Measurements from ENCODE around the gene RPL15. TPM values are rescaled to one million over a fixed set of nuclear protein-coding genes. Genes with fewer than 3 reads are reported as not detected.

The RPL15 gene
- total RNA-seq, 4 donors from 2014 or later, result 1,296 to 1,829 (median 1,447) TPM

DNA sequence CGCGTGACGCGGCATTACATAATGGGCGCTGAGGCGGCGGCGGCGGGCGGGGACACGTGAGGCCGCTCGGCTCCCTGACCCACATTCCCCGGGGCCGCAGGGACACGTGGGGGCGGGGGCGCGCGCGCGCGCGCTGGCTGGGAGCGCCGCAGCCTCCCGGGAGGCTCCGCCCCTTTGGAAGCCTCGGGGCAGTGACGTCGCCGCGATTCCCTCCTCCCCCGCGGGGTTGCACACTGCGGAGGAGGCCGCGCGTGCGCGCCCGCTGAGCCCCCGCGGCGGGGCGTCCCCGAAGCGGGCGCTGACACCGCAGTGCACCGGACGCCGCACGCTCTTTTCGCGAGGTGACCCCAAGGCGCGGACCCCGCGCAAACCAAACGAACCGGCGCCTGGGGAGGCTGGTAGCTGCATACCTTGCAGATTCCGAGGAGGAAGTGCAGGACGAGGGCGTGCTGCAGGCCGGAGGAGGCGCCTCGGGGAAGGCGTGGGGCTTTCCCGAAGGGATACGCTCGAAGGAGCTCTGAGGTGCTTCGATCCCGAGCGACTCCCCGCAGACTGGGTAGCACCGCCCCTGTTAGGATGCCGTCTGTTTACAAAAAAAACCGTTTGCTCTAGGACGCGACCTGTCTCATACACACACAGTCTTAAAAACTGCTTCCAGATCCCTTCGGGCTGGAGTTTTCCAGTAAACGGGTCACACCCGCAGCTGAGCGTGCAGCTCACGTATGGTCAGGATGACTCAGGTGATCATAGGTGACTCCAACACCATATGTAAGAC, 29.2 kb downstream of the RPL15 start:
- Histone ChIP-seq H3K36me3 (no peaks in the 10 kb centered on the region), H3K9me3 (no peaks in the 10 kb centered on the region), H3K27me3 (no peaks in the 10 kb centered on the region), H3K4me3 (peak overlapping the region; percentile 61 to 94 (median 78)), H3K4me1 (peaks cover 0 to 57% (median 26%) of the 10 kb centered on the region in 4 donors), H3K27ac (peak overlapping the region; percentile 94 to 99 (median 97))
- DNase-seq (ENCODE audit: low spot score in 2 of 2), result peak; percentile 94 to 97
- TF ChIP-seq, protein P1, sequence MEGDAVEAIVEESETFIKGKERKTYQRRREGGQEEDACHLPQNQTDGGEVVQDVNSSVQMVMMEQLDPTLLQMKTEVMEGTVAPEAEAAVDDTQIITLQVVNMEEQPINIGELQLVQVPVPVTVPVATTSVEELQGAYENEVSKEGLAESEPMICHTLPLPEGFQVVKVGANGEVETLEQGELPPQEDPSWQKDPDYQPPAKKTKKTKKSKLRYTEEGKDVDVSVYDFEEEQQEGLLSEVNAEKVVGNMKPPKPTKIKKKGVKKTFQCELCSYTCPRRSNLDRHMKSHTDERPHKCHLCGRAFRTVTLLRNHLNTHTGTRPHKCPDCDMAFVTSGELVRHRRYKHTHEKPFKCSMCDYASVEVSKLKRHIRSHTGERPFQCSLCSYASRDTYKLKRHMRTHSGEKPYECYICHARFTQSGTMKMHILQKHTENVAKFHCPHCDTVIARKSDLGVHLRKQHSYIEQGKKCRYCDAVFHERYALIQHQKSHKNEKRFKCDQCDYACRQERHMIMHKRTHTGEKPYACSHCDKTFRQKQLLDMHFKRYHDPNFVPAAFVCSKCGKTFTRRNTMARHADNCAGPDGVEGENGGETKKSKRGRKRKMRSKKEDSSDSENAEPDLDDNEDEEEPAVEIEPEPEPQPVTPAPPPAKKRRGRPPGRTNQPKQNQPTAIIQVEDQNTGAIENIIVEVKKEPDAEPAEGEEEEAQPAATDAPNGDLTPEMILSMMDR (IDR thresholded peaks at IDR 0.05), result peak in 1 of 5 experiments; percentile 58
- TF ChIP-seq POLR2A (IDR thresholded peaks at IDR 0.05) (peak; percentile 39 to 75), EP300 (IDR thresholded peaks at IDR 0.05) (peak in 1 of 2 donors; percentile 84)
- WGBS, 2 donors, result 0 to 1% methylated on average over 26 to 27 of the region's 87 CpGs

DNA sequence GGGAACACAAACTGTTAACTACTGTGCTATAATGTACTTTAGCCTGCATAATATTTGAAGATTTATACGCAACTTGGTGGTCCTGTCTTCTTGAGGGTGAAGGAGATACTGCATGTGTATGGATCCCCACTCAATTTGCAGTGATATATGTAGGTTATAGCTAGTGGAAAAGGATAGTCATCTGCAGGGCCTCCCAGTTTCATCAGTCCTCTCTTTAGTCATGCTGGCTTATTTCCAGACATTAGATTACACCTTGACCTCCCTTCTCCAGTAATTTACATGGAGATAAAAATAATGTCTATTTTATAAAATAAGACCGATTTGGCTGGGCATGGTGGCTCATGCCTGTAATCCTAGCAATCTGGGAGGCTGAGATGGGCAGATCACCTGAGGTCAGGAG, 31.8 kb downstream of the RPL15 start:
- Histone ChIP-seq H3K36me3 (no peaks in the 10 kb centered on the region), H3K4me1 (peaks cover 0 to 82% (median 41%) of the 10 kb centered on the region in 4 donors), H3K9me3 (no peaks in the 10 kb centered on the region), H3K27me3 (no peaks in the 10 kb centered on the region), H3K4me3 (no peak overlapping the region), H3K27ac (peak overlapping the region in 1 of 4 donors; percentile 94)
- no peak for DNase-seq (ENCODE audit: low spot score in 2 of 2)
- WGBS, 2 donors, result 82 to 91% methylated on average over 2 of the region's 2 CpGs
- TF ChIP-seq EP300 (IDR thresholded peaks at IDR 0.05) (no peak), POLR2A (IDR thresholded peaks at IDR 0.05) (no peak)
- TF ChIP-seq, protein P1 (IDR thresholded peaks at IDR 0.05), result no peak

DNA sequence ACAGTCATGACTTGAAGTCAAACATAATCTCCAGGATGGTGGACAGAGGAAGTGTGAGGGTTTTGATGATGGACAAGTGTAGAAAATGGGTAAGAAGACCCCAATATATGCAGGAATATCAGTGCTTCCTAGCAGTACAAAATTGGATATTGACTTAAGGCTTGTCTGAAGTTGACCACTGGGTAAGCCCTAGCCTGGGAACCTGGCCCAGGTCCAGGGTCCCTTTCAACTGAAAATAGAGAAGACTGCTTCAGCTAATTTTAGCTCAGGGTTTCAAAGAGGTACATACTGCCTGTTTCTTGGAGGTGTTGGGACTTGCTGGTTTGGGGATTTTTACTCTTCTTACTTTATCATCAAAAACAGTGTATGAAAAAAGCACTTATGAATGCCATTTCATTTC, 32.9 kb downstream of the RPL15 start:
- H3K36me3 ChIP-seq, result no peaks in the 10 kb centered on the region
- H3K9me3 ChIP-seq, result no peaks in the 10 kb centered on the region
- TF ChIP-seq EP300 (IDR thresholded peaks at IDR 0.05) (no peak), POLR2A (IDR thresholded peaks at IDR 0.05) (no peak)
- TF ChIP-seq, protein P1 (IDR thresholded peaks at IDR 0.05), result no peak
- H3K4me3 ChIP-seq, result no peak overlapping the region
- H3K27me3 ChIP-seq, result no peaks in the 10 kb centered on the region
- H3K4me1 ChIP-seq, result peaks cover 0 to 84% (median 42%) of the 10 kb centered on the region in 4 donors
- DNase-seq (ENCODE audit: low spot score in 2 of 2), result no peak
- peak overlapping the region in 2 of 4 donors; percentile 39 to 66 for H3K27ac ChIP-seq

DNA sequence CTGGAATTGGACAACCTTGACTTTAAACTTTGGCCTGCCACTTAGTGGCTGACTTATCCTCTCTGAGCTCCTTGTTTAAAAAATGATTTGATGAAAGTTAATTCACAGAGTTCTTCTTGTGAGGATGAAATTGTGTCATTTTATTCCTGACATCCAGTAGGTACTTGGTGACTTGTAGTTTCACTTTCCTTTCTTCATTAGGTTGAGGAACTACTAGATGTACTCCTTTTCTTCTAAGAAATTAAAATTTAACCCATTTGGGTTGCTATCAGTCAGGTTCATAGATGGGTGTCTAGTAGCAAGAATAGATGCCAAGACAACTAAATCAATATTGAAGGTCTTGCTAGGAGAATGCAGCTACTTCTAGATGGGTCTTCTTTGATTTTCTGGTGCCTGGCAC, 33.4 kb downstream of the RPL15 start:
- TF ChIP-seq POLR2A (IDR thresholded peaks at IDR 0.05) (no peak), EP300 (IDR thresholded peaks at IDR 0.05) (no peak)
- TF ChIP-seq, protein P1 (IDR thresholded peaks at IDR 0.05), result no peak
- no peak for DNase-seq (ENCODE audit: low spot score in 2 of 2)
- peak overlapping the region in 2 of 4 donors; percentile 39 to 66 for H3K27ac ChIP-seq
- no peak overlapping the region for H3K4me3 ChIP-seq
- peaks cover 0 to 88% (median 42%) of the 10 kb centered on the region in 4 donors for H3K4me1 ChIP-seq
- no peaks in the 10 kb centered on the region for H3K9me3 ChIP-seq
- no peaks in the 10 kb centered on the region for H3K27me3 ChIP-seq
- H3K36me3 ChIP-seq, result no peaks in the 10 kb centered on the region

DNA sequence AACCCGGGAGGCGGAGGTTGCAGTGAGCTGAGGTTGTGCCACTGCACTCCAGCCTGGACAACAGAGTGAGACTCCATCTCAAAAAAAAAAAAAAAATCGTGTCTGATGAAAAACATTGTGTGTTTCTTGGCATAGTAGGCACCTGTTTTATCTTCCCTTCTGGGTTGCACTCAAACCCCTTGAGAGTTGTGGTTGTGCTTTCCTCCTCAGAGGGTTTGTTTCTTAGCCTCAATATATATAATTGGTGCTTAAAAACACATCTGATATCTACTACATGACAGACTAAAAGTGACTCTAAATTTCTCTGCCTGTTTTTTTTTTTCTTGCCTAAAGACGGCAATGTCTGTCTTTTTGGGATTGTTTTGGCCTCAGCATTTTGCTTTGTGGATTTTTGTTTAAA, 35.7 kb downstream of the RPL15 start:
- peaks cover 0 to 80% (median 34%) of the 10 kb centered on the region in 4 donors for H3K4me1 ChIP-seq

More for the DNA sequence above, 35.7 kb downstream of the RPL15 start:
- no peak for DNase-seq (ENCODE audit: low spot score in 2 of 2)
- H3K27ac ChIP-seq, result no peak overlapping the region
- TF ChIP-seq, protein P1 (IDR thresholded peaks at IDR 0.05), result no peak
- TF ChIP-seq EP300 (IDR thresholded peaks at IDR 0.05), result no peak
- TF ChIP-seq POLR2A (IDR thresholded peaks at IDR 0.05), result no peak
- peaks cover 0 to 18% (median 0%) of the 10 kb centered on the region in 3 donors for H3K36me3 ChIP-seq
- no peaks in the 10 kb centered on the region for H3K9me3 ChIP-seq
- no peak overlapping the region for H3K4me3 ChIP-seq
- 75 to 77% methylated on average over 4 of the region's 4 CpGs for WGBS, 2 donors
- peaks cover 0 to 3% of the 10 kb centered on the region in 2 donors for H3K27me3 ChIP-seq

Measured in tibial nerve (tissue), 4 donors.